GM18526 (cell line): ENCODE data around the gene TOR2A.
A peak's percentile ranks its signal among the peaks of the same experiment; 100 is the strongest.

Experiments
- POLR2A ChIP-seq: IDR thresholded peaks from 3 replicates; pipeline ENCODE4 v1.6.1; 2011; ENCODE audit not compliant: insufficient read length; ENCODE audit errors: extremely low read depth

Gene TOR2A

DNA sequence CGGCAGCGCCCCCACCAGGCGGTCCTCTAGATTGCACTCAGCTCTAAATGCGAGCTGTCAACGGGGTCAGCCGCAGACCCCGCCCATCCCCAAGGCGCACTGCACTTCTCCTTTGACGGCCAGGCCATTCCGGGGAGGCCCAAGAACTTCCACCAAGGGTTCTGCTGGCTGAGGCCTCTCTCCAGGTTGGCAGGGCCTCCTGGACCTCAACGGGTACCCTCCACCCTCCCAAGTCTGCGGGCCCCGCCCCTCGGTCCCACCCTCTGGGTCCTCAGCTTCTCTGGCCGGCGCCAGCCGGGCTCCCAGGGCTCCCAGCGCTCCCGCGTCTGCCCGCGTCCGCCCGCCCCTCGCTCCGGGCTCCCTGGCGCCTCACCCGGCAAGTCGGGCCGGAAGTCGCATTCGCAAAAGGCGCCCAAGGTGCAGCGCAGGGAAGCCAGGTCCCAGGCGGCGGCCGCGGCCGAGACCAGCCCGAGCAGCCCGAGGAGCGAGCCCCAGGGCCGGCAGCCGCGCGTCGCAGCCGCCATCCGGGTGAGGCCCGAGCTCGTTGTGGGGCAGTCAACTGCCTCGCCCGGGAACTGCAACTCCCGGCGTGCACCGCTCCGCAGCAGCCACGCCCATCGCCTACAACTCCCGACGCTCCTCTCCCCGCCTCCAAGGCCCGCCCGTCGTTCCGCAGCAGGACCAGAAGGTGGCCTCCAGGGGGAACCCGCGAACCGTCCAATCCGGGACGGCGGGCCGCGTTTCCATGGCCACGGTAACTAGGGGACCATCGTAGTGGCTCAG lies at the start of gene TOR2A:
TSS of gene TOR2A (minus strand) at position 548 of the 783 bp plus-strand sequence. CDS start at position 524, 24 bp downstream.
- TF ChIP-seq POLR2A, result peak; percentile 71

DNA sequence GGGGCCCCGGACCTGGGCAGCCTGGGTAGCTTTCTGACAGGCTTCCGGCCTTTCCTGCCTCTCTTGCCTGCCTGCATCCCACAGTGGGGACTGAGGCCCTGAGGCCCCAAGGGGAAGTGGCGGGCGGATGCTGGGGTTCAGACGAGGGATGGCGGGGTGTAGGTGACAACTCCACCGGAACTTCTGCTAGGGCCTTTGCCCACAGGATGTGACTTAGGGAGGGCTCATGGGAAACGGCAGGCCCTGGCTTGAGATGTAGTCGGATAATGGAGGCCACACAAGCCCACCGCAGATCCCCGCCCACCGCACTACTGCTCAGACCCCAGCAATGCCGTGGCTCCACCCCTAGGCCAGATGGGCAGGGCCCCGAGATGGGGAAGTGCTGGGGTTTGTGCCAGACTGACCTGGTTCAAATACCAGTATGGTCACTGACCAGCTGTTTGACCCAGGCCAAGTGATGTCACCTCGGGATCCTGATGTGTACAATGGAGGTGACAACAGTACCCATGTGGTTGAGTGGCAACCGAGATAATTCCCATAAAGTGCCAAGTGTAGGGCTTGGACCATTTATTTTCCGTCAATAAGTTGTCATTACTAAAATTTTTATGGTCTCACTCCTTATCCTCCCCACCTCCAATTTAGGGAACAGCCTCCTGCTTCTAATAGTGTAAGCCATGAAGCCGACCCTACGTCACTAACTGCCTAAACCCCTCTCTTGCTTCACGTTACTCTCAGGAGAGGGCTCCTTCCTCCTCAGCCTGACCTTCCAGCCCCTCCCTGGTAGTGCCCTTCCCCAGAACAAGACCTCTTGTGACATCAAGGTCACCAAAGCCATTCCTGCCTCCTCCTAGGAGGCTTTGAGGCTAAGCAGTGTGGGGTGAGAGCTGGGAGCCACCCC lies 48.3 kb upstream of the TOR2A start:
- TF ChIP-seq POLR2A, result peak; percentile 46

DNA sequence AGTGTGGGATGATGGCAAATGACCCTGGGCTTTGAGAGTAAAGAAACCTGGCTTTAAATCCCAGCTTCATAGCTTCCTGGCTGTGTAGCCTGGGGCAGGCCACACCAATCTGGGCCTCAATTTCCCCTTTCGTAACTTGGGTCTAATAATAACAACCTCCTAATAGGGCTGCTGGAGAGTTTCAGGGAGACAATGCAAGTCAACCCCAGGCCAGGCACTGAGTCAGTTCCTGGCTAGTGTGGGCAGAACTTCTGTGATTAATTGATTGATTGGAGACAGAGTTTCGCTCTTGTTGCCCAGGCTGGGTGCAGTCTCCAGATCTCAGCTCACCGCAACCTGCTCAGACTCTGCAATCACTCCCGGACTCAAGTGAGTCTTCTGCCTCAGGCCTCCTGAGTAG lies 46.7 kb upstream of the TOR2A start:
- TF ChIP-seq POLR2A, result no peak

DNA sequence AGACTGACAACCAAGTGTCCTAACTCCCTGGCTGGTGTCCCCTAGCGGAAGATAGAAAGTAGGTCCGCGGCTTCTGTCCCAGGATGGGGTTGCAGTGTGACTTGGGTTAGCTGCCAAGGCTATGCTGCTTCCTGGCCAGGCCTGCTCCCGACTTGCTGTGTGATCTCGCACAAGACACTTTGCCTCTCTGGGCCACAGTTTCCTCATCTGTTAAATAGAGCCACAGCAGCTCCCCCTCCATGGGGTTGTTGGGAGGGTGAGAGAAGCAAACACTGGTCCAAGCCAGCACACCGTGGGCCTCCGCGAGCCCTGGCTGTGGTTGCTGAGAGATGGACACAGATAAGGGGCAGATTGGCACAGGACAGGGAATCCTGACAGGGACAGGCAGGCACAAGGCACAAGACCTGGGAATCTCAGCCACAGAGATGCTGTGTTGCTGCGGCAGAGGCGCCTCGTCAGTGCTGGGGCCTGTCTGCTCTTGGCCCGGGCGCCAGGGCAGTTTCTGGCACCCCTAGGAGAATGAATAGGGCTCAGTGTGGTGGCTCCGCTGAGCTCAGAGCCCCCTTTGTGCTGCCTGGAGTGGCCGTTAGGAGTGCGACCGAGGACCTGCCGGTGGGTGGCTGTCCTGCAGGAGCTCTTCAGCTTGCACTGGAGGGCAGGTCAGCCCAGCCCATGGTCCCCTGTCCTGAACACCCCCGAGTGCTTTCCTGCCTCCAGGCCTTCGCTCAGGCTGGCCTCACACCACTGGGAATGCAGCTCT lies 45.2 kb upstream of the TOR2A start:
- TF ChIP-seq POLR2A, result no peak

DNA sequence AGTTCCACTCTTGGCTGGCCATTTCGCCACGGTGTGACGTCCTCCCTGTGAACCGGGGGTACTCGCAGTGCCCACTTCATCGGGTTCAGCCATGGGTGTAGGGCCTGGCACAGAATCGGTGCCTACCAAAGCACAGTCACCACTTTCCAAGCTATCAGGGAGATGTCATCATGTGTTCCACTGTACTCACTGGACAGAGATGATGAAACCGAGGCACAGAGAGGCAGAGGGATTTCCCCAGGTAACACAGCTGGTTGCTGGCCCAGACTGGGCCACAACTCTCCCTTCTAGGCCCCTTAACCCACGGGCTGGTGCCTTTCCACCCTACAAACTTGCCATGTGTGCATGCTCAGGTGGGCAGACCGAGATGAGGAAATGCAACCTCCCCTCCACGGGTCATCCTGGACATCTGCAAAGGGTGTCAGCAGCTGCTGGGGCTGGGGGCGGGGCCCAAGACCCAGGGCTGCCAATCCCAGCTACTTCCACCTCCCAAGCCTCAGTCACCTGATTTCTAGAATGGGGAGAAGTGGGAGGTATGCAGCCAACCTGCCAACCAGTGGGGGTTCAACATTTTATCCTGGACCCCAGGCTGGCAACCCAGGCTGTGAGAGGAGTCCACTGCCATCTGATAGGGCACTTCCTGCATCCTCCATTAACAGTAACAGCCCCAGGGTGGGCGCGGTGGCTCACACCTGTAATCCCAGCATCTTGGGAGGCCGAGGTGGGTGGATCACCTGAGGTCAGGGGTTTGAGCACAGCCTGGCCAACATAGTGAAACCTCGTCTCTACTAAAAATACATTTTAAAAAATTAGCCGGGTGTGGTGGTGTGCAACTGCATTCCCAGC lies 44.3 kb upstream of the TOR2A start:
- TF ChIP-seq POLR2A, result peak; percentile 45

DNA sequence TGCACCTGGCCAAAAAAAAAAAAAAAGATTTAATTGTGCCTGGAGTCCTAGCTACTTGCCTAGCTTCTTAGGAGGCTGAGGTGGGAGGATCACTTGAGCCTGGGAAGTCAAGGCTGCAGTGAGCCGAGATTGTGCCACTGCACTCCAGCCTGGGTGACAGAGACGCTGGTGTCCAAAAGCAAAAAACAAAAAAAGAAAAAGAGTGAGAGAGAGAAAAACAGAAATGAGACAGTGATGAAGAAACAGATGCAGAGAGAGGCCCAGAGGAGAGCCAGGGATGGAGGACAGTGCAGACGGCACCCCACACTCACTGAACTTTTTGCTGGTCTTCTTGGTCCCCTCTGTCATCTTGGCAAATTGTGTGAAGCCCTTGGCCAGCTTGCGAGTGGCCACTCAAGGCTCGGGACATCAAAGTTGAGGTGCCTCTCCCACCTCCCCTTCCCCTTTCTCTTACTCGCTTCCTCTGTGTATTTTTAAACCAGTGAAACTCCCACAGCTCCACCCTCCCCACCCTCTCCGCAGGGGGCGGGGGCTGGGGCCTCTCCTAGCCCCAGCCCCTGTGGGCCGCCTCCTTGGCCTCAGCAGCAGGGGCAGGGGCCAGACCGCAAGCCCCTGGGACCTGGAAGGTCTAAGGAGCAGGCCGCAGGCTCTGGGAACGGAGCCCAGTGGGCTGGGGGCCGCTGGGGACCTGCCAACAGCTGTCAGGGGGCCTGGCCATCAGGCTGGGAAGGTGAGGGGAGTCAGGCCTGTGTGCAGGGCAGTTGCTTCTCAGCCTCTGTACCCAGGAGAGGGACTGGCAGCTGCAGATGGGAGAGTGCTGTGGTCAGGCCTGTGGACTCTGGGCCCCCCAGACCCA lies 43.4 kb upstream of the TOR2A start, which contains the start of gene SH2D3C:
TSS of gene SH2D3C (minus strand) at position 387 of the 856 bp plus-strand sequence. CDS start at position 348, 39 bp downstream.
- peak; percentile 57 for TF ChIP-seq POLR2A

DNA sequence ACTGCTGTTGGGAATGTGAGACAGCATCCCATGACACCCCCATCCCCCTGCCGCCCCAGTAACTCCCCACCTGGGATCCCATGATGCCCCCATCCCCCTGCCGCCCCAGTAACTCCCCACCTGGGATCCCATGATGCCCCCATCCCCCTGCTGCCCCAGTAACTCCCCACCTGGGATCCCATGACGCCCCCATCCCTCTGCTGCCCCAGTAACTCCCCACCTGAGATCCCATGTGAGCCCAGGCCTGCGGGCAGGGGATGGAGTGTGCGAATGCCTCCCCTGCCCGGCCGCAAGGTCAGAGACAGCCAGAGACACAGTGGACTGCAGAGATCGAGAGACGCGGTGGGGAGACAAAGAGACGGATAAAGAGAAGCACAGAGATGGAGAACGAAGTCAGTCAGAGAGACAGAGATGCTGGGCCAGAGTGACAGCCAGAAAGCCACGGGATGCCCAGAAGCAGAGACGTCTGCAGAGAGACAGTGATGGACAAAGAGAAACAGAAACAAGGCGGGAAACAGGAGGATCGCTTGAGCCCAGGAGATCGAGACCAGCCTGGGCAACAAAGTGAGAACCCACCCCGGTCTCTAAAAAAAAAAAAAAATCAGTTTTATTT lies 42.4 kb upstream of the TOR2A start:
- no peak for TF ChIP-seq POLR2A

DNA sequence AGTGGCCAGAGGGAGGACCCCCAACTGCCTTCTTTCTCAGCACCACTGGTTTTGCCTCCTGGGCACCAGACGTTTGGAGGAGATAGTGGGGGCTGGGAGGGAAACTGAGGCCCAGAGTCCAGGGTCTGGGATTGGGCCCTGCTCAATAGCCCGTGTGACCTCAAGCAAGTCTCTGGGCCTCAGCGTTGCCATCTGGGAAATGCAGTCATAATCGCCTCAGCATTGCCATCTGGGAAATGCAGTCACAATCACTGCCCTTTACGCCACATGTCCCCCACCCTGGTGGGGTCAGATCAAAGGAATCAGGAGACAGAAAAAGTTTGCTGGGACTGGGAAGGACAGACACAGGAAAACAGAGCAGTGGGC lies 41.8 kb upstream of the TOR2A start:
- no peak for TF ChIP-seq POLR2A

DNA sequence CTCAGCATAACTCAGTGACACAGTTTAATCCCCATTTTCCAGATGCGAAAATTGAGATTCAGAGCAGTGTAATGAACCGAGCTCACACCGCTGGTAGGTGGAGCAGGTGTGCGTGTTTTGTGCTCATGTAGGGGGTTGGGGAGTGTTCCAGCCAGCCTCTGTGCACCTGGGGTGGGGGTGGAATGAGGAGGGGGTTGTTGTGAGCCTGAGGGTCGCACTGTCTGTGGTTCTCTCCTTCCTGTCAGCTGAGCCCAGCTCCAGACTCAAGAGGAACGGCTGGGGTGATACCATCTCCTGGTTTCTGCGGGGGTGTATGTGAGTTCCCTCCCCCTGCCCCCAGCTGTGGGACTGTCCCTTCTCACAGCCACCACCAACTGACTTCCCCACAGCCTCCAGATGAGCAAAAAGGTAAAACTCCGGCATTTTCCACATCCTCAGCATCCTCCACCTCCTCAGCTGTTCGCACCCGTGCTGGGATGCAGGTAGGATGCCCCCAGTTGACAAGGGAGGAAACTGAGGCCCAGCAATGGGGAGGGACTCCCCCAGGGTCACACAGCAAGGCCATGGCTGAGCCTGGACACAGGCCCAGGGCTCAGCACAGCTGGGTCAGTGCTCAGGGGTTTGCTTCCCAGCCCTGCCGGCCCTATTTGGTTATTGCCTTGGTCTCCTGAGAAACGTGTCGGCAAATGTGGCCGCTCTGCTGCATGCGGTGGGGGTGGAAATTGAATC lies 41.3 kb upstream of the TOR2A start:
- TF ChIP-seq POLR2A, result no peak

DNA sequence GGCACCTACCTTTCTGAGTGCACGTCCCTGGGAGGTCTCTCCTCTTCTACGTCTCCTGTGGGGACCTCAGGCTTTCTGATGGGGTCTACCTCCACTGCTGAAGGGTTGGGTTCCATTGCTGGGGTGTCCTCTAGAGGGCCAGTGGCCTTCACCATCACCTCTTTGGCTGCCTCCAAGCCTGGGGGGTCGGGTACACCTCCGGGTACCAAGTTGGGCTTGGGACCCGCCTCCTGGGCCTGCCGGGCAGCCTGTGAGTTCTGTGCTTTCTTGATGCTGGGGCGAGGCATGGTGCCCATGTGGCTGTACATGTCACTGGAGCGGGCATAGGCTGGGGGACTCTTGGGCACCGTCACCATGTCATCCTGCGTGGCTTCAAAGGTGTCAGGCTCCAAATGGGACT lies 38.9 kb upstream of the TOR2A start:
- no peak for TF ChIP-seq POLR2A

DNA sequence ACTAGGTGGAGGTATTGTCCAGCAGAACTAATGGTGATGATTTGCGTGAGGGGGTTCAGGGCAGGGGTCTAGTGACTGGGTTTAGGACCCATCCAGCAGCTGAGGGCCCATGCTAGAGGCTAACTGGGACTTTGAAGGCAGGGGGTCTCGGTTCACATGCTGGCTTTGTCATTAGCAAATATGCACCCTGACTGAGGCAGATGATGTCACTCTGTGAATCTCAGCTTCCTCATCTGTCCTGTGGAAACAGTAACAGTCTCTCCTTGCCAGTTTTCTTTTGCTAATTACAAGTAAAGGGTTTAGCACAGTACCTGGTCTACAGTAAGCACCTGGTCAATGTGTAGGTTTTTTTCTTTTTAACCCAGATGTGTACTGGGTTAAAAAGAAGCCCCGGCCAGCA lies 38.2 kb upstream of the TOR2A start:
- TF ChIP-seq POLR2A, result no peak

DNA sequence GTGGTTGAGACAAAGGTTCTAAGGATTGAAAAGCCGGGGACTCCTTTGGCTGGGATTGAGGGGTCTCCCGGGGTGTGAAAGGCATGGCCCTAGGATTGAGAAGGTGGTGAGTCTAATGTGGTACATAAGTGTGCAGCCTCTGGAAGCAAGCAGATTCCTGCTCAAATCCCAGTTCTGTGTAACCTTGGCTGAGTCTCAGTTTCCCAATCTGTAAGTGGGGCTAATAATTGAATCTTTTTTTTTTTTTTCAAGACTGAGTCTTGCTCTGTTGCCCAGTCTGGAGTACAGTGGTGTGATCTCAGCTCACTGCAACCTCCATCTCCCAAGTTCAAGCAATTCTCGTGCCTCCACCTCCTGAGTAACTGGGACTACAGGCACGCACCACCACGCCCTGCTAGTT lies 37.5 kb upstream of the TOR2A start:
- TF ChIP-seq POLR2A, result no peak
